ENCODE data around the gene LILRA5. TPM values are rescaled to one million over a fixed set of nuclear protein-coding genes. Genes with fewer than 3 reads are reported as not detected.
"Not testable (repeated sequence)": the region's sequence is repeated elsewhere in the genome, so short reads cannot be mapped to it uniquely, and the experiment has no call there.

LILRA5 gene
- total RNA-seq, 4 donors from 2014 or later, result 3.7 to 13.2 (median 7.8) TPM

- no peak for DNase-seq (ENCODE audit: low spot score)
- no peak for ATAC-seq (ENCODE audit: low FRiP score)
- TF ChIP-seq CTCF (IDR thresholded peaks at IDR 0.05), result no peak
These were observed 39.1 kb downstream of the LILRA5 start for GRCh38 chr19:54273821-54274220.

GRCh38 chr19:54272181-54272580 lies 40.8 kb downstream of the LILRA5 start:
- ATAC-seq (ENCODE audit: low FRiP score); DNase-seq (ENCODE audit: low spot score): not testable (repeated sequence)

GRCh38 chr19:54271587-54271986 lies 41.4 kb downstream of the LILRA5 start:
- ATAC-seq (ENCODE audit: low FRiP score); DNase-seq (ENCODE audit: low spot score): not testable (repeated sequence)

- DNase-seq (ENCODE audit: low spot score) (no peak), ATAC-seq (ENCODE audit: low FRiP score) (no peak)
- no peak for TF ChIP-seq CTCF (IDR thresholded peaks at IDR 0.05)
These were observed 41.9 kb downstream of the LILRA5 start for GRCh38 chr19:54271106-54271505.

- TF ChIP-seq CTCF (IDR thresholded peaks at IDR 0.05), result no peak
- DNase-seq (ENCODE audit: low spot score) (no peak), ATAC-seq (ENCODE audit: low FRiP score) (no peak)
These were observed 44.0 kb downstream of the LILRA5 start for GRCh38 chr19:54268936-54269335.

GRCh38 chr19:54266133-54266532 lies 46.8 kb downstream of the LILRA5 start:
- ATAC-seq (ENCODE audit: low FRiP score) (no peak), DNase-seq (ENCODE audit: low spot score) (peak; percentile 88)
- TF ChIP-seq CTCF (IDR thresholded peaks at IDR 0.05), result no peak

- no peak for ATAC-seq (ENCODE audit: low FRiP score)
- no peak for TF ChIP-seq CTCF (IDR thresholded peaks at IDR 0.05)
- no peak for DNase-seq (ENCODE audit: low spot score)
These were observed 50.5 kb downstream of the LILRA5 start for GRCh38 chr19:54262470-54262869.

- no peak for TF ChIP-seq CTCF (IDR thresholded peaks at IDR 0.05)
- DNase-seq (ENCODE audit: low spot score) (no peak), ATAC-seq (ENCODE audit: low FRiP score) (no peak)
These were observed 50.9 kb downstream of the LILRA5 start for GRCh38 chr19:54262066-54262465.

Measured in omental fat pad (tissue), 4 donors.